Psoas muscle (tissue), 8 donors: ENCODE data around the gene SEMA4D. TPM values are rescaled to one million over a fixed set of nuclear protein-coding genes. Genes with fewer than 3 reads are reported as not detected.
A peak's percentile ranks its signal among the peaks of the same experiment; 100 is the strongest.

Experiments used
- ATAC-seq, 4 donors: fragments of 200-7000 bp; cut with Tn5 transposase; one replicate each; pipeline ENCODE4 v1.9.1; 2020; ENCODE audit warnings: moderate library complexity in 3 of 4, mild to moderate bottlenecking in 2 of 4
- DNase-seq, 2 donors: peaks; one replicate each; pipeline ENCODE4 v3.0.0-alpha.2; 2020
- H3K27ac ChIP-seq: fragments of 200-600 bp; one replicate; pipeline ENCODE4 v1.8.0; 2022
- H3K27me3 ChIP-seq, 3 donors: fragments of 200-600 bp in 1 of 3; one replicate each; pipeline versions ENCODE4 v1.6.1 to v1.8.0; 2013 to 2022; ENCODE audit warnings: low read length in 2 of 3, mild to moderate bottlenecking in 2 of 3, moderate library complexity in 1 of 3; ENCODE audit not compliant: insufficient read depth in 3 of 3
- H3K36me3 ChIP-seq, 2 donors: fragments of 200-600 bp in 1 of 2; one replicate each; pipeline versions ENCODE4 v1.6.1 to v1.8.0; 2013 to 2022; ENCODE audit warnings: low read depth in 1 of 2, mild to moderate bottlenecking in 1 of 2, moderate library complexity in 1 of 2; ENCODE audit not compliant: insufficient read depth in 1 of 2
- H3K4me1 ChIP-seq: fragments of 200-600 bp; one replicate; pipeline ENCODE4 v1.8.0; 2022
- H3K4me3 ChIP-seq: fragments of 200-600 bp; one replicate; pipeline ENCODE4 v1.8.0; 2022; ENCODE audit warnings: mild to moderate bottlenecking
- H3K9me3 ChIP-seq: fragments of 200-600 bp; one replicate; pipeline ENCODE4 v1.8.0; 2022
- WGBS, 3 donors: extraction: QIAGEN DNeasy Blood & Tissue Kit; methylation state at CpG; one replicate each; pipeline versions ENCODE4 v1.1.6 to v1.1.7; 2013; 5-methylcytosine and 5-hydroxymethylcytosine counted together
- intact Hi-C, 2 donors: fragments of 100-400 bp; cut with DNase I; formaldehyde crosslinking; loops; one replicate each; pipeline versions ENCODE4 v1.11.0 to v1.14.2; 2022
- polyA plus RNA-seq, 3 donors: library from polyadenylated mRNA; stranded (reverse); fragments of 200-250 nt; gene quantifications; one replicate each; pipeline ENCODE4 v1.2.3, GENCODE V29; 2013
- total RNA-seq, 4 donors: library from RNA; stranded (reverse); fragmentation: NEBNext Ultra II Directional in 2 of 4; extraction: Animal tissue kit (Norgen Biotek cat#: 25700) in 2 of 4; gene quantifications; one replicate each; pipeline versions ENCODE4 v1.2.1 to v1.2.4, GENCODE V29; 2021 to 2023
- TF ChIP-seq, protein P1 (sequence below): fragments of 200-600 bp; IDR thresholded peaks from one replicate; pipeline ENCODE4 v1.8.0; 2022; ENCODE audit warnings: antibody characterized with exemption
- donor health status: healthy with polysubstance abuse.
- donor health status: DM: no; HTN: no; CAD: no; lungs with moderate emphysema.
- donor health status: Bipolar disorder and iron deficiency.
- donor health status: healthy.
- donor health status: DM: yes; HTN: yes; CAD: no.
- donor health status: DM: no; HTN: no; CAD: no.
- donor health status: DM: no; HTN: no; CAD: no.
- donor health status: DM: yes; HTN: yes; CAD: no.

The SEMA4D gene
- total and polyA plus RNA-seq, 7 donors, result 9.3 to 111 (median 32.1) TPM

DNA sequence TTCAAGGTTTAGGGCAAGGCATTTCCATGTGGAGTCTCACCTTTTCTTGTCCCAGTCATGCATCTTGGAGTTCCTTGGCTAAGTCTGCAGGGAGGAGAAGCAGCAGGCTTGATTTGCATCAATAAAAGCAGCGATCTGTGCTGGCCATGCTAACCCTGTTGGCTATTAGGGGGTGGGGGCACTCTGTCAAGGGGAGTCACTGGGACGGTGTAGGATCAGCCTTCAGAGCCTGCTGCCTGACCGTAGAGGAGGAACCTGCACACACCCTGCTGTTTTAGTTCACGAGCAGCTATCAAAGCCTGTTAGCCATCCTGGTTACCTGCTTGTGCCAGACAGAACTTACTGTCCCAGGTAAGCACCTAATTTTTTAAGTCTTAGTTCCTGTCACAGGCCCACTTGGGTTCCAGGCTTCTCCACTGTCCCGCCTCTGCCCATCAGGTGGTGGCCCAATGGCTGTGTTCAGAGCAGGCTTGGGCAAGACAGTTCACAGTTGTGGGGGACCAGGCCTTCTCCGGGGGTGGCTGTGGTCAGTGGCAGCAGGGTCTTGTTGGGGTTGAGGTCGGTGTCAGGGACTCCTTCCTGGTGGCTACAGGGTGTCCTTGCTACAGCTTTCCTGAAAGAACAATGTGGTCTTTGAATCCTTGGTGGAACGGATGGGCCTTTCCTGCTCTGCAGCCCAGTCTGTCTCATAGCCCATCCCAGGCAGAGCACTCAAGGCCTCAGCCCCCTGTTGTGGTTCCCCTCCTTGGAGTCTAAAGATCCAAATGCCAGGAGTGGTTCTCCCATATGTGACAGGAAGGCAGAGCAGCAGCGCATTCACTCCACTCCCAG, 135.9 kb downstream of the SEMA4D start:
- Histone ChIP-seq H3K27ac (no peak overlapping the region), H3K27me3 (no peaks in the 10 kb centered on the region), H3K4me1 (peaks cover 26% of the 10 kb centered on the region), H3K4me3 (no peak overlapping the region), H3K36me3 (peaks cover 3 to 68% of the 10 kb centered on the region in 2 donors), H3K9me3 (no peaks in the 10 kb centered on the region)
- DNase-seq (no peak), ATAC-seq (no peak)
- intact Hi-C loops, result no loop called here
- 86 to 94% (median 91%) methylated on average over 9 of the region's 9 CpGs for WGBS, 3 donors
- TF ChIP-seq, protein P1, sequence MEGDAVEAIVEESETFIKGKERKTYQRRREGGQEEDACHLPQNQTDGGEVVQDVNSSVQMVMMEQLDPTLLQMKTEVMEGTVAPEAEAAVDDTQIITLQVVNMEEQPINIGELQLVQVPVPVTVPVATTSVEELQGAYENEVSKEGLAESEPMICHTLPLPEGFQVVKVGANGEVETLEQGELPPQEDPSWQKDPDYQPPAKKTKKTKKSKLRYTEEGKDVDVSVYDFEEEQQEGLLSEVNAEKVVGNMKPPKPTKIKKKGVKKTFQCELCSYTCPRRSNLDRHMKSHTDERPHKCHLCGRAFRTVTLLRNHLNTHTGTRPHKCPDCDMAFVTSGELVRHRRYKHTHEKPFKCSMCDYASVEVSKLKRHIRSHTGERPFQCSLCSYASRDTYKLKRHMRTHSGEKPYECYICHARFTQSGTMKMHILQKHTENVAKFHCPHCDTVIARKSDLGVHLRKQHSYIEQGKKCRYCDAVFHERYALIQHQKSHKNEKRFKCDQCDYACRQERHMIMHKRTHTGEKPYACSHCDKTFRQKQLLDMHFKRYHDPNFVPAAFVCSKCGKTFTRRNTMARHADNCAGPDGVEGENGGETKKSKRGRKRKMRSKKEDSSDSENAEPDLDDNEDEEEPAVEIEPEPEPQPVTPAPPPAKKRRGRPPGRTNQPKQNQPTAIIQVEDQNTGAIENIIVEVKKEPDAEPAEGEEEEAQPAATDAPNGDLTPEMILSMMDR, result no peak

DNA sequence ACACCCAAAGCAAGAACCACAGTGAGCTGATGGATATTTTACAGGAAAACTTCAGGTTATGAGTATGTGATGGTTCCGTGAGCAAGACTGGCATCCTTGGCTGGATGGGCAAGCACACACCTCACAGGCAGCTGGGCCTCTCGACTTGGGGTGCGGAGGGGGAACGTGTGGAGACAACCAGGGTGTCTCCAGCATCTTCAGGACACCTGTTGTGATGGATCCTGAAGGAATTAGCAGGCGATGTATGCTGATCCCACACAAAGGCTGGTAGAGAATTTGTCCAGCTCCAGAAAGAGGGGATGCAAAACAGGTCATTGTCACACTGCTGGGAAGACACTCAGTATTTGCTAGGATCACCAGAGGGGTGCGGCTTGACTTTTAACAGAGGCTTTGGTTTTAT, 136.9 kb downstream of the SEMA4D start:
- Histone ChIP-seq H3K4me1 (peaks cover 26% of the 10 kb centered on the region), H3K4me3 (no peak overlapping the region), H3K36me3 (peaks cover 3 to 75% of the 10 kb centered on the region in 2 donors), H3K9me3 (no peaks in the 10 kb centered on the region), H3K27me3 (no peaks in the 10 kb centered on the region), H3K27ac (peak overlapping the region; percentile 81)
- TF ChIP-seq, protein P1, result no peak
- DNase-seq (no peak), ATAC-seq (no peak)
- WGBS, 3 donors, result 85 to 96% (median 88%) methylated on average over 6 of the region's 6 CpGs
- intact Hi-C loops, result no loop called here

DNA sequence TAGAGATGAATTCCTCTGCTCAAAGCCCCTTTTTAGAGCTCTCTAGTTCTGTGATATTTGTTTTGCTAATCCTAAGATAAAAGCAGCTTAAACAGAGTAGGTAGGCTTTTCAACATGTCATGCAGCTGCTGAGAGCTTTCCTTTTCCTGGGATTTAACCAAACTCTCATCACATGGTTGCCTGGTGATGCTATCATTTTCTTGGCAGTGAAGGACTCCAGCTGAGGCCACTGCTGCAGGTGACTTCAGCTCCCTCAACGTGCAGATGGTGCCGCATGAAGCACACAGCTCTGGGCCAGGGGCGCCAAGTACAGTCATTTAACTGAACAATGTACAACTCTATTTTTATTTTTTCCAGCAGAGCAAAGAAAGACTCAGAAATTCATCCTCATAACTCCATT, 137.4 kb downstream of the SEMA4D start:
- Histone ChIP-seq H3K9me3 (no peaks in the 10 kb centered on the region), H3K27me3 (no peaks in the 10 kb centered on the region), H3K4me3 (no peak overlapping the region), H3K4me1 (peaks cover 26% of the 10 kb centered on the region), H3K36me3 (peaks cover 3 to 80% of the 10 kb centered on the region in 2 donors), H3K27ac (peak overlapping the region; percentile 81)
- intact Hi-C loops, result no loop called here
- ATAC-seq (peak; percentile 38 to 66 (median 52)), DNase-seq (peak in 1 of 2 donors; percentile 62)
- TF ChIP-seq, protein P1, result no peak
- WGBS, 3 donors, result 39 to 60% (median 40%) methylated on average over 3 of the region's 3 CpGs

DNA sequence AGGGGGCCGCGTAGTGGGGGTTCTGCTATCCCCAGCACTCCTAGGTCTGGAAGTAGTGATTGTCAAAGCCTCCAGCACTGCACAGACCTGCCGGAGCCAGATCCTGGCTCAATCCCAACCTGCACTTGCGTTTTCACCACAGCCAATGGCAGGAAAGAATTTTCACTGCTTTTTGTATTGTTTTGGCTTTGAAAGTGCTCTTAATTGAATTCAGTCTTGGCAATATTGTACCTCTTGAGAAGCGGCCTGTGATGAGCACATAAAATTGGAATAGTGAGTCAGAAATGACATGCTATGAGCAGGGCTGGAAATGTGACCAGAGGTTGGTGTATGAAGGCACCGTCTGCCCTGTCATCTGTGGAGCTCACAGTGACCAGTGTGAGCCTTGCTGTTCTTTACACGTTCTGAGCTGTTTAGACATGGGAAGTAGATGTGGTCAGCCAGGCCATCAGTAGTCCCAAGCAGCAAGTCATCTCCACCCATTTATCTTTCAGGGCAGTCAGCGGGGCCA, 138.1 kb downstream of the SEMA4D start:
- Histone ChIP-seq H3K4me3 (no peak overlapping the region), H3K27me3 (no peaks in the 10 kb centered on the region), H3K36me3 (peaks cover 7 to 87% of the 10 kb centered on the region in 2 donors), H3K27ac (peak overlapping the region; percentile 81), H3K9me3 (no peaks in the 10 kb centered on the region), H3K4me1 (peaks cover 26% of the 10 kb centered on the region)
- ATAC-seq (peak; percentile 61 to 70 (median 65)), DNase-seq (no peak)
- TF ChIP-seq, protein P1, result no peak
- intact Hi-C loops, result no loop called here
- 49 to 62% (median 50%) methylated on average over 8 of the region's 8 CpGs for WGBS, 3 donors
